SU-DHL-6 (cell line): ENCODE measurements around the gene SPINT1.
A peak's percentile ranks its signal among the peaks of the same experiment; 100 is the strongest.

ENCODE experiments used
- CTCF ChIP-seq: fragments of 200-600 bp; sonication (generic); IDR thresholded peaks from one replicate; pipeline ENCODE4 v1.5.1; 2017; ENCODE audit warnings: antibody characterized with exemption, mild to moderate bottlenecking, low read length, moderate library complexity; ENCODE audit not compliant: insufficient read depth, poor library complexity, severe bottlenecking
- EZH2phosphoT487 ChIP-seq: fragments of 200-600 bp; sonication (generic), shearing (Covaris generic); conservative IDR thresholded peaks from 2 replicates; pipeline ENCODE4 v1.6.1; 2018; ENCODE audit warnings: mild to moderate bottlenecking, antibody characterized with exemption, low read length, moderate library complexity, mixed read lengths

GRCh38 chr15:40906091-40906990, 62.5 kb downstream of the SPINT1 start:
- TF ChIP-seq CTCF, result peak; percentile 65
- no peak for TF ChIP-seq EZH2phosphoT487
